ENCODE results near the gene FAM114A2.

GRCh38 chr5:154059039-154059430, 20.3 kb upstream of the FAM114A2 start:
- TF ChIP-seq EP300 (IDR thresholded peaks at IDR 0.05) (no peak), POLR2A (IDR thresholded peaks at IDR 0.05) (no peak), POLR2AphosphoS5 (IDR thresholded peaks at IDR 0.05) (no peak)
- TF ChIP-seq, protein P1, sequence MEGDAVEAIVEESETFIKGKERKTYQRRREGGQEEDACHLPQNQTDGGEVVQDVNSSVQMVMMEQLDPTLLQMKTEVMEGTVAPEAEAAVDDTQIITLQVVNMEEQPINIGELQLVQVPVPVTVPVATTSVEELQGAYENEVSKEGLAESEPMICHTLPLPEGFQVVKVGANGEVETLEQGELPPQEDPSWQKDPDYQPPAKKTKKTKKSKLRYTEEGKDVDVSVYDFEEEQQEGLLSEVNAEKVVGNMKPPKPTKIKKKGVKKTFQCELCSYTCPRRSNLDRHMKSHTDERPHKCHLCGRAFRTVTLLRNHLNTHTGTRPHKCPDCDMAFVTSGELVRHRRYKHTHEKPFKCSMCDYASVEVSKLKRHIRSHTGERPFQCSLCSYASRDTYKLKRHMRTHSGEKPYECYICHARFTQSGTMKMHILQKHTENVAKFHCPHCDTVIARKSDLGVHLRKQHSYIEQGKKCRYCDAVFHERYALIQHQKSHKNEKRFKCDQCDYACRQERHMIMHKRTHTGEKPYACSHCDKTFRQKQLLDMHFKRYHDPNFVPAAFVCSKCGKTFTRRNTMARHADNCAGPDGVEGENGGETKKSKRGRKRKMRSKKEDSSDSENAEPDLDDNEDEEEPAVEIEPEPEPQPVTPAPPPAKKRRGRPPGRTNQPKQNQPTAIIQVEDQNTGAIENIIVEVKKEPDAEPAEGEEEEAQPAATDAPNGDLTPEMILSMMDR (IDR thresholded peaks at IDR 0.05), result no peak

Data from suprapubic skin (tissue), 4 donors.